HFFc6 (cell line): ENCODE measurements around the gene MSH3. TPM values are rescaled to one million over a fixed set of nuclear protein-coding genes. Genes with fewer than 3 reads are reported as not detected.
"Not testable (repeated sequence)": the region's sequence is repeated elsewhere in the genome, so short reads cannot be mapped to it uniquely, and the experiment has no call there.

Source experiments
- DNase-seq: peaks from one replicate; pipeline ENCODE4 v3.0.0-alpha.2; 2018
- H3K27ac Mint-ChIP-seq: 2 replicates; pipeline ENCODE4 v1.8.0; 2020; ENCODE audit warnings: mild to moderate bottlenecking, mixed read lengths
- H3K27me3 Mint-ChIP-seq: 2 replicates; pipeline ENCODE4 v1.8.0; 2021; ENCODE audit warnings: mild to moderate bottlenecking, moderate library complexity, mixed read lengths; ENCODE audit not compliant: insufficient read depth
- H3K36me3 Mint-ChIP-seq: 2 replicates; pipeline ENCODE4 v1.8.0; 2021; ENCODE audit warnings: low read depth, mixed read lengths
- H3K4me1 Mint-ChIP-seq: 2 replicates; pipeline ENCODE4 v1.8.0; 2020; ENCODE audit warnings: low read depth, mixed read lengths
- H3K4me3 Mint-ChIP-seq: 2 replicates; pipeline ENCODE4 v1.8.0; 2020; ENCODE audit warnings: mild to moderate bottlenecking, moderate library complexity, mixed read lengths
- H3K9me3 Mint-ChIP-seq: 2 replicates; pipeline ENCODE4 v1.8.0; 2020; ENCODE audit warnings: mild to moderate bottlenecking, mixed read lengths
- total RNA-seq, 6 experiments: library from RNA; stranded (reverse); fragmentation: NEBNext Ultra II Directional; extraction: Animal tissue kit (Norgen Biotek cat#: 25700); gene quantifications; 2 replicates in 1 of 6; 3 replicates in 5 of 6; pipeline ENCODE4 v1.2.3, GENCODE V29; 2021
- TF ChIP-seq, protein P1 (sequence below): fragments of 200-600 bp; sonication (generic); IDR thresholded peaks from 2 replicates; pipeline ENCODE4 v1.5.0; 2021; ENCODE audit warnings: antibody characterized with exemption, mild to moderate bottlenecking

MSH3 gene
- total RNA-seq, 6 experiments from 2014 or later = 13.6 to 14.9 (median 14.3) TPM

DNA sequence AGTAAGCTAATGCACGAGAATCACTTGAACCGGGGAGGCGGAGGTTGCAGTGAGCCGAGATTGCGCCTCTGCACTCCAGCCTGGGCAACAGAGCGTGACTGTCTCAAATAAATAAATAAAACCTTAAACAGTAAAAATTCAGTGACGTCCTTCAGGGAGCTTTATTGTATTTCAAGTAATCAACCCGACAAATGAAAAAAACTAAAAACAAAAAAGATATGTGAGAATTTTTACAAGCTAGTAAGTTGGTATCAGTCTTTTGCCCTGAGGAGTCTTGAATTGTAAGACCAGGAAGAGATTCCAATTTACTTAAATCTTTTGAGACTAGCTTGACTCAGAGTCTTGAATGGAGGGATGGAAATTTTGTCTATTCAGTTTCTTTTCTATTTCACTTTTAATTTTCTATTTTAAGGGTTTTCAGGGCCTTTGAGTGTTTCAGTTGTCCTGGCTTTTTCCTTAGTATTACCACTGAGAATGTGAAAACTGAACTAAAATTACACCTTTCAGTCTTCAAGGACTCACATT is 126.4 kb downstream of the MSH3 start:
- no peaks in the 10 kb centered on the region for H3K27me3 Mint-ChIP-seq
- DNase-seq = no peak
- no peaks in the 10 kb centered on the region for H3K9me3 Mint-ChIP-seq
- H3K27ac Mint-ChIP-seq = no peak overlapping the region
- TF ChIP-seq, protein P1, sequence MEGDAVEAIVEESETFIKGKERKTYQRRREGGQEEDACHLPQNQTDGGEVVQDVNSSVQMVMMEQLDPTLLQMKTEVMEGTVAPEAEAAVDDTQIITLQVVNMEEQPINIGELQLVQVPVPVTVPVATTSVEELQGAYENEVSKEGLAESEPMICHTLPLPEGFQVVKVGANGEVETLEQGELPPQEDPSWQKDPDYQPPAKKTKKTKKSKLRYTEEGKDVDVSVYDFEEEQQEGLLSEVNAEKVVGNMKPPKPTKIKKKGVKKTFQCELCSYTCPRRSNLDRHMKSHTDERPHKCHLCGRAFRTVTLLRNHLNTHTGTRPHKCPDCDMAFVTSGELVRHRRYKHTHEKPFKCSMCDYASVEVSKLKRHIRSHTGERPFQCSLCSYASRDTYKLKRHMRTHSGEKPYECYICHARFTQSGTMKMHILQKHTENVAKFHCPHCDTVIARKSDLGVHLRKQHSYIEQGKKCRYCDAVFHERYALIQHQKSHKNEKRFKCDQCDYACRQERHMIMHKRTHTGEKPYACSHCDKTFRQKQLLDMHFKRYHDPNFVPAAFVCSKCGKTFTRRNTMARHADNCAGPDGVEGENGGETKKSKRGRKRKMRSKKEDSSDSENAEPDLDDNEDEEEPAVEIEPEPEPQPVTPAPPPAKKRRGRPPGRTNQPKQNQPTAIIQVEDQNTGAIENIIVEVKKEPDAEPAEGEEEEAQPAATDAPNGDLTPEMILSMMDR = no peak
- H3K4me3 Mint-ChIP-seq = no peak overlapping the region
- H3K4me1 Mint-ChIP-seq = peaks cover 13% of the 10 kb centered on the region
- H3K36me3 Mint-ChIP-seq = peaks cover 13% of the 10 kb centered on the region

DNA sequence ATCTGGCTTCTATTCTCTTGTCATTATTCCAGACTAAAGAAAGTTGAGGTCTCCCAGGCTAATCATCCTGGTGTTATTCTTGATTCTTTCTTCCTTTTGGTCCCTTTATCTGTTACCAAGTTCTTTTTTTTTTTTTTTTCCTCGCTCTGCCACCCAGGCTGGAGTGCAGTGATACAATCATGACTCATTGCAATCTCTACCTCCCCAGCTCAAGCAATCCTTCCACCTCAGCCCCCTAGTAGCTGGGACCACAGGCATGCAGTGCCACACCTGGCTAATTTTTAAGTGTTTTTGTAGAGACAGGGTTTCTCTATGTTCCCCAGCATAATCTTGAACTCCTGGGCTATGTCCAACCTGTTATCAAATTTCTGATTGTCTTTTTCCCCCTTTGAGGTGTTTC is 126.9 kb downstream of the MSH3 start:
- Mint-ChIP-seq H3K9me3 (no peaks in the 10 kb centered on the region), H3K4me3 (no peak overlapping the region), H3K27me3 (no peaks in the 10 kb centered on the region), H3K4me1 (peaks cover 13% of the 10 kb centered on the region), H3K27ac (no peak overlapping the region; the same call in 1 of the 2 replicates), H3K36me3 (peaks cover 13% of the 10 kb centered on the region)
- peak; percentile 4 for DNase-seq
- TF ChIP-seq, protein P1 = no peak

DNA sequence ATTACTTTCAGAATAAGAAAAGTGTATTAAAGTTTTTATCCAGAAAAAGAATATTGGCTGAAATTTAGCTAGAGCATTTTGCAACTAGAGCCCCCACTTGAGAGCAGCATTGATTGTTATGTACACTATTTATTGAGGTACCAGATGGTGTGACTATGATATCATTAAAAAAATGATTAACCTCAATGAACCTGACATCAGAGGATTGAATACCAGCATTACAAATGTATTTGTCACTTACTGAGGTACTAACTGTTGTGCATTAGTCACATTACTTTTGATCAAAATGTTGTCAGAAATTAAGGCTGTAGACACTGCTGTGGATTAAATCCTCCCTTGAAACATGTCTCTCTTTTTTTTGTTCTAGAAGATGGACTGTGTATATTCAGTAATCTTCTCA is 128.2 kb downstream of the MSH3 start:
- Mint-ChIP-seq H3K27me3 (no peaks in the 10 kb centered on the region), H3K4me3 (no peak overlapping the region), H3K9me3 (no peaks in the 10 kb centered on the region), H3K27ac (no peak overlapping the region), H3K36me3 (peaks cover 13% of the 10 kb centered on the region), H3K4me1 (peaks cover 13% of the 10 kb centered on the region)
- TF ChIP-seq, protein P1 = no peak
- DNase-seq = no peak

DNA sequence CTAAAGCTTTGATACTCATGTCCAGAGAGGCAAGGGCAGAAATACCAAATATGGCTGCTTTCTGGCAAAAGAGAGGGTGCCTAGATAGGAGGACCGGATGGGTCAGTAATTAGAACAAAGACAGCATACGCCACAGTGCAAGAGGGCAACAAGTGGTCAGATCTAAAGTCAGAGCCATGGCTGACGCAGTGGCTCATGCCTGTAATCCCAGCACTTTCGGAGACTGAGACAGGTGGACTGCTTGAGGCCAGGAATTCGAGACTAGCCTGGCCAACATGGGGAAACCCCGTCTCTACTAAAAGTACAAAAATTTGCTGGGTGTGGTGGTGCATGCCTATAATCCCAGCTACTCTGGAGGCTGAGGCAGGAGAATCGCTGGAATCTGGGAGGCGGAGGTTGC is 129.3 kb downstream of the MSH3 start:
- H3K27ac Mint-ChIP-seq, H3K9me3 Mint-ChIP-seq, H3K4me3 Mint-ChIP-seq, DNase-seq, H3K27me3 Mint-ChIP-seq: not testable (repeated sequence)
- peaks cover 13% of the 10 kb centered on the region for H3K4me1 Mint-ChIP-seq
- H3K36me3 Mint-ChIP-seq = peaks cover 13% of the 10 kb centered on the region

DNA sequence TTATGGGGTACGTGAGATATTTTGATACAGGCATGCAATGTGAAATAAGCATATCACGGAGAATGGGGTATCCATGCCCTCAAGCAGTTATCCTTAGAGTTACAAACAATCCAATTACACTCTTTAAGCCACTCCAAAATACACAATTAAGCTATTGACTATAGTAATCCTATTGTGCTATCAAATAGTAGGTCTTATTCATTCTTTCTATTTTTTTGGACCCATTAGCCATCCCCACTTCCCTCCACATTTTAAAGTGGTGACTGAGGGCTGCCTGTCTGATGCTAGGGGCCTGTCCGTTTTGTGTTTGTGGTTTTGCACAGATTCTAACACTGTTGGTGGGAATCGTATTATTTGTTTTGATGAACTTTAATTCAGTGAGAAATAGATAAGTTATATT is 130.0 kb downstream of the MSH3 start:
- no peak for DNase-seq
- Mint-ChIP-seq H3K4me1 (peaks cover 13% of the 10 kb centered on the region), H3K4me3 (no peak overlapping the region), H3K27me3 (no peaks in the 10 kb centered on the region), H3K36me3 (peaks cover 13% of the 10 kb centered on the region), H3K9me3 (no peaks in the 10 kb centered on the region), H3K27ac (no peak overlapping the region)
- TF ChIP-seq, protein P1 = no peak

DNA sequence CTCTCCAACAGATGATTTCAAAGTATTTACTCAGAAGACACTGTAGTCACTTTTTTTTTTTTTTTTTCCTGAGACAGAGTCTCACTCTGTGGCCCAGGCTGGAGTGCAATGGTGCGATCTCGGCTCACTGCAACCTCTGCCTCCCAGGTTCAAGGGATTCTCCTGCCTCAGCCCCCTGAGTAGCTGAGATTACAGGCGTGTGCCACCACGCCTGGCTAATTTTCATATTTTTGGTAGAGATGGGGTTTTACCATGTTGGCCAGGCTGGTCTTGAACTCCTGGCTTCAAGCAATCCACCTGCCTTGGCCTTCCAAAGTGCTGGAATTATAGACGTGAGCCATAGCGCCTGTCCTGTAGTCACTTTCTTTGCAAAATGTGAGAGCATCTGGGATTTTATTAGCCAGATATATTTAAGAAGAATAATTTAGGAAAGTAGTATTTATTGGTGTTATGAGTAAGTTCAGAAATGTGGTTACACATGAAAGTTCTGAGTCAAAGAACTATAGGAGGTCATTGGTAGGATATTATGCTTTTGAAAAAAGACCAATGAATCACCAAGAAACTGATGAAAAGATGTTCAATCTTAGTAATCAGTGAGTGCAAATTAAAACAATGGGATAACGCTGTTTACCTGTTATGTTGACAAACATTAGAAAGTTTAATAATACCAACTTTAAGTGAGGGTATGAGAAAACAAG is 135.0 kb downstream of the MSH3 start:
- DNase-seq, H3K27me3 Mint-ChIP-seq, H3K4me3 Mint-ChIP-seq, H3K27ac Mint-ChIP-seq, H3K9me3 Mint-ChIP-seq, H3K4me1 Mint-ChIP-seq, H3K36me3 Mint-ChIP-seq: not testable (repeated sequence)
